Immature natural killer cell (primary cell): Measurements from ENCODE around the gene TRIM24. TPM values are rescaled to one million over a fixed set of nuclear protein-coding genes. Genes with fewer than 3 reads are reported as not detected.
A peak's percentile ranks its signal among the peaks of the same experiment; 100 is the strongest.
"Not testable (repeated sequence)": the region's sequence is repeated elsewhere in the genome, so short reads cannot be mapped to it uniquely, and the experiment has no call there.

ENCODE experiments used
- DNase-seq, 3 donors: peaks; one replicate each; pipeline ENCODE4 v3.0.0; 2022; ENCODE audit warnings: mixed read lengths in 1 of 3
- H3K27ac Mint-ChIP-seq, 6 donors: one replicate each; pipeline ENCODE4 v1.8.0; 2020; ENCODE audit warnings: mixed read lengths in 6 of 6, mild to moderate bottlenecking in 5 of 6, inconsistent platforms in 4 of 6, moderate library complexity in 3 of 6
- H3K27me3 Mint-ChIP-seq, 3 donors: one replicate each; pipeline ENCODE4 v1.8.0; 2020 to 2021; ENCODE audit warnings: low read depth in 3 of 3, mild to moderate bottlenecking in 3 of 3, mixed read lengths in 3 of 3, moderate library complexity in 3 of 3, inconsistent platforms in 1 of 3
- H3K36me3 Mint-ChIP-seq, 3 donors: one replicate each; pipeline ENCODE4 v1.8.0; 2020; ENCODE audit warnings: mixed read lengths in 3 of 3, inconsistent platforms in 2 of 3, mild to moderate bottlenecking in 2 of 3
- H3K4me1 Mint-ChIP-seq, 2 donors: one replicate each; pipeline ENCODE4 v1.8.0; 2020; ENCODE audit warnings: inconsistent platforms in 2 of 2, mild to moderate bottlenecking in 2 of 2, mixed read lengths in 2 of 2, moderate library complexity in 1 of 2
- H3K4me3 Mint-ChIP-seq, 5 donors: one replicate each; pipeline ENCODE4 v1.8.0; 2020; ENCODE audit warnings: mild to moderate bottlenecking in 5 of 5, mixed read lengths in 5 of 5, inconsistent platforms in 3 of 5, moderate library complexity in 3 of 5
- H3K9me3 Mint-ChIP-seq, 6 donors: one replicate each; pipeline ENCODE4 v1.8.0; 2020; ENCODE audit warnings: mild to moderate bottlenecking in 6 of 6, mixed read lengths in 6 of 6, inconsistent platforms in 4 of 6, moderate library complexity in 3 of 6
- polyA plus RNA-seq, 3 donors: library from polyadenylated mRNA; unstranded; fragments of 300-500 nt; fragmentation: Illumina TruSeq; gene quantifications; one replicate each; pipeline ENCODE4 v1.2.3, GENCODE V29; 2021

TRIM24 gene
- 10 to 100 TPM in 1 of 3 donors, 1 to 10 TPM in 2; 4.2 to 11.4 (median 4.8) TPM for polyA plus RNA-seq

- H3K27me3 Mint-ChIP-seq = peaks cover 4 to 11% (median 8%) of the 10 kb centered on the region in 3 donors
- H3K36me3 Mint-ChIP-seq = no peaks in the 10 kb centered on the region
- no peaks in the 10 kb centered on the region for H3K9me3 Mint-ChIP-seq
- H3K4me1 Mint-ChIP-seq = peaks cover 28 to 48% of the 10 kb centered on the region in 2 donors
- peak in 1 of 3 donors; percentile 95 for DNase-seq
- H3K27ac Mint-ChIP-seq = peak within 1 kb of the TSS; percentile 81 to 94 (median 90)
- H3K4me3 Mint-ChIP-seq = peak within 1 kb of the TSS; percentile 86 to 96 (median 91)
Measured at GRCh38 chr7:138460176-138460648, at the start of gene TRIM24. TRIM24 (plus strand) TSS chr7:138460259; CDS start chr7:138460549, 290 bp downstream.

GRCh38 chr7:138412077-138412476, 48.0 kb upstream of the TRIM24 start:
- not testable (repeated sequence) for H3K4me1 Mint-ChIP-seq, H3K36me3 Mint-ChIP-seq, DNase-seq, H3K27ac Mint-ChIP-seq, H3K27me3 Mint-ChIP-seq, H3K9me3 Mint-ChIP-seq, H3K4me3 Mint-ChIP-seq

- H3K4me1 Mint-ChIP-seq, H3K4me3 Mint-ChIP-seq, DNase-seq, H3K9me3 Mint-ChIP-seq, H3K27ac Mint-ChIP-seq, H3K36me3 Mint-ChIP-seq, H3K27me3 Mint-ChIP-seq: not testable (repeated sequence)
Measured at GRCh38 chr7:138412921-138413320, 47.1 kb upstream of the TRIM24 start.

- Mint-ChIP-seq H3K9me3 (no peaks in the 10 kb centered on the region), H3K4me1 (no peaks in the 10 kb centered on the region), H3K36me3 (no peaks in the 10 kb centered on the region), H3K27ac (no peak overlapping the region), H3K4me3 (no peak overlapping the region), H3K27me3 (peaks cover 0 to 4% (median 0%) of the 10 kb centered on the region in 3 donors)
- DNase-seq = no peak
Measured at GRCh38 chr7:138417078-138417700, 42.9 kb upstream of the TRIM24 start.

GRCh38 chr7:138417764-138418163, 42.3 kb upstream of the TRIM24 start:
- DNase-seq = no peak
- Mint-ChIP-seq H3K4me3 (no peak overlapping the region), H3K4me1 (no peaks in the 10 kb centered on the region), H3K27me3 (peaks cover 0 to 4% (median 0%) of the 10 kb centered on the region in 3 donors), H3K27ac (no peak overlapping the region), H3K9me3 (no peaks in the 10 kb centered on the region), H3K36me3 (no peaks in the 10 kb centered on the region)

GRCh38 chr7:138418403-138418802, 41.7 kb upstream of the TRIM24 start:
- not testable (repeated sequence) for H3K36me3 Mint-ChIP-seq

GRCh38 chr7:138425026-138425425, 35.0 kb upstream of the TRIM24 start:
- Mint-ChIP-seq H3K4me3 (no peak overlapping the region), H3K27ac (no peak overlapping the region), H3K4me1 (no peaks in the 10 kb centered on the region), H3K27me3 (peaks cover 0 to 4% (median 0%) of the 10 kb centered on the region in 3 donors), H3K36me3 (no peaks in the 10 kb centered on the region), H3K9me3 (peaks cover 8 to 15% (median 14%) of the 10 kb centered on the region in 6 donors)
- no peak for DNase-seq

More at GRCh38 chr7:138418403-138418802, 41.7 kb upstream of the TRIM24 start:
- not testable (repeated sequence) for H3K27me3 Mint-ChIP-seq, H3K4me3 Mint-ChIP-seq, DNase-seq, H3K4me1 Mint-ChIP-seq, H3K27ac Mint-ChIP-seq, H3K9me3 Mint-ChIP-seq

GRCh38 chr7:138429577-138430250, 30.3 kb upstream of the TRIM24 start:
- Mint-ChIP-seq H3K27ac (no peak overlapping the region), H3K36me3 (no peaks in the 10 kb centered on the region), H3K9me3 (peaks cover 14 to 33% (median 26%) of the 10 kb centered on the region in 6 donors), H3K27me3 (peaks cover 0 to 2% (median 0%) of the 10 kb centered on the region in 3 donors), H3K4me3 (no peak overlapping the region), H3K4me1 (no peaks in the 10 kb centered on the region)
- DNase-seq = no peak

- Mint-ChIP-seq H3K27ac (no peak overlapping the region), H3K27me3 (peaks cover 0 to 2% (median 2%) of the 10 kb centered on the region in 3 donors), H3K9me3 (peaks cover 14 to 33% (median 26%) of the 10 kb centered on the region in 6 donors), H3K36me3 (no peaks in the 10 kb centered on the region), H3K4me1 (no peaks in the 10 kb centered on the region), H3K4me3 (no peak overlapping the region)
- DNase-seq = no peak
Measured at GRCh38 chr7:138431517-138431916, 28.5 kb upstream of the TRIM24 start.

GRCh38 chr7:138433583-138434443, 26.2 kb upstream of the TRIM24 start:
- peaks cover 2% of the 10 kb centered on the region in 3 donors for H3K27me3 Mint-ChIP-seq
- DNase-seq = no peak
- peaks cover 11 to 28% (median 21%) of the 10 kb centered on the region in 6 donors for H3K9me3 Mint-ChIP-seq
- H3K36me3 Mint-ChIP-seq = no peaks in the 10 kb centered on the region
- no peak overlapping the region for H3K27ac Mint-ChIP-seq
- no peak overlapping the region for H3K4me3 Mint-ChIP-seq
- H3K4me1 Mint-ChIP-seq = no peaks in the 10 kb centered on the region

- Mint-ChIP-seq H3K27ac (no peak overlapping the region), H3K4me3 (no peak overlapping the region), H3K27me3 (peaks cover 2 to 4% (median 2%) of the 10 kb centered on the region in 3 donors), H3K36me3 (no peaks in the 10 kb centered on the region), H3K9me3 (peaks cover 10 to 23% (median 15%) of the 10 kb centered on the region in 6 donors), H3K4me1 (no peaks in the 10 kb centered on the region)
- no peak for DNase-seq
Measured at GRCh38 chr7:138434597-138435019, 25.5 kb upstream of the TRIM24 start.

GRCh38 chr7:138435231-138435919, 24.7 kb upstream of the TRIM24 start:
- H3K9me3 Mint-ChIP-seq = peaks cover 4 to 15% (median 8%) of the 10 kb centered on the region in 6 donors
- H3K4me1 Mint-ChIP-seq = no peaks in the 10 kb centered on the region
- no peak overlapping the region for H3K4me3 Mint-ChIP-seq
- peaks cover 2 to 4% (median 3%) of the 10 kb centered on the region in 3 donors for H3K27me3 Mint-ChIP-seq
- DNase-seq = no peak
- H3K27ac Mint-ChIP-seq = no peak overlapping the region
- no peaks in the 10 kb centered on the region for H3K36me3 Mint-ChIP-seq

- H3K4me1 Mint-ChIP-seq = no peaks in the 10 kb centered on the region
- DNase-seq = no peak
- peaks cover 0 to 6% (median 2%) of the 10 kb centered on the region in 6 donors for H3K9me3 Mint-ChIP-seq
- no peak overlapping the region for H3K4me3 Mint-ChIP-seq
- no peaks in the 10 kb centered on the region for H3K36me3 Mint-ChIP-seq
- no peak overlapping the region for H3K27ac Mint-ChIP-seq
- H3K27me3 Mint-ChIP-seq = peaks cover 2 to 4% (median 3%) of the 10 kb centered on the region in 3 donors
Measured at GRCh38 chr7:138436388-138436787, 23.7 kb upstream of the TRIM24 start.
